GM23248 (cell line): ENCODE measurements around the gene CFAP99. TPM values are rescaled to one million over a fixed set of nuclear protein-coding genes. Genes with fewer than 3 reads are reported as not detected.

ENCODE experiments used
- DNase-seq: peaks from one replicate; pipeline ENCODE4 v3.0.0-alpha.2; 2015
- H2AFZ ChIP-seq: fragments of 200-600 bp; sonication (generic); 2 replicates; pipeline ENCODE4 v1.6.1; 2016; ENCODE audit warnings: antibody characterized with exemption
- H3F3A ChIP-seq: fragments of 200-600 bp; sonication (generic); 2 replicates; pipeline ENCODE4 v1.6.1; 2016; ENCODE audit warnings: mild to moderate bottlenecking, antibody characterized with exemption, mixed run types; ENCODE audit not compliant: insufficient read depth
- H3K27ac ChIP-seq: fragments of 200-600 bp; sonication (generic); 2 replicates; pipeline ENCODE4 v1.5.1; 2016; ENCODE audit warnings: mild to moderate bottlenecking
- H3K27me3 ChIP-seq: fragments of 200-600 bp; sonication (generic); replicated peaks from 2 replicates; pipeline ENCODE4 v1.6.1; 2016; ENCODE audit warnings: mild to moderate bottlenecking; ENCODE audit not compliant: insufficient read depth
- H3K36me3 ChIP-seq: fragments of 200-600 bp; sonication (generic); 2 replicates; pipeline ENCODE4 v1.6.1; 2016; ENCODE audit warnings: low read depth, mild to moderate bottlenecking
- H3K4me1 ChIP-seq: fragments of 200-600 bp; sonication (generic); 2 replicates; pipeline ENCODE4 v1.6.1; 2016; ENCODE audit warnings: mild to moderate bottlenecking; ENCODE audit not compliant: insufficient read depth
- H3K4me2 ChIP-seq: fragments of 200-600 bp; sonication (generic); one replicate; pipeline ENCODE4 v1.6.1; 2016; ENCODE audit warnings: mild to moderate bottlenecking; ENCODE audit not compliant: unreplicated experiment
- H3K4me3 ChIP-seq: fragments of 200-600 bp; sonication (generic); 2 replicates; pipeline ENCODE4 v1.5.1; 2016; ENCODE audit warnings: mild to moderate bottlenecking
- H3K79me2 ChIP-seq: fragments of 200-600 bp; sonication (generic); 2 replicates; pipeline ENCODE4 v1.6.1; 2016; ENCODE audit warnings: mild to moderate bottlenecking; ENCODE audit not compliant: insufficient read depth
- H3K9ac ChIP-seq: fragments of 200-600 bp; sonication (generic); 2 replicates; pipeline ENCODE4 v1.6.1; 2016; ENCODE audit warnings: mild to moderate bottlenecking
- H3K9me2 ChIP-seq: fragments of 200-600 bp; sonication (generic); 2 replicates; pipeline ENCODE4 v1.6.1; 2016; ENCODE audit warnings: mixed run types, mild to moderate bottlenecking, moderate library complexity; ENCODE audit not compliant: insufficient read depth
- H3K9me3 ChIP-seq: fragments of 200-600 bp; sonication (generic); one replicate; pipeline ENCODE4 v1.6.1; 2017; ENCODE audit warnings: low read depth
- H4K20me1 ChIP-seq: fragments of 200-600 bp; sonication (generic); 2 replicates; pipeline ENCODE4 v1.6.0; 2016; ENCODE audit not compliant: insufficient read depth
- EZH2 ChIP-seq: fragments of 200-600 bp; sonication (generic); IDR thresholded peaks from 2 replicates; pipeline ENCODE4 v1.6.1; 2018; ENCODE audit warnings: antibody characterized with exemption, mild to moderate bottlenecking; ENCODE audit not compliant: insufficient read depth, poor library complexity, severe bottlenecking
- EZH2phosphoT487 ChIP-seq: fragments of 200-600 bp; sonication (generic); IDR thresholded peaks from 2 replicates; pipeline ENCODE4 v1.6.1; 2018; ENCODE audit warnings: antibody characterized with exemption, moderate library complexity, mild to moderate bottlenecking, low read depth; ENCODE audit not compliant: insufficient read depth
- WGBS, 2 experiments: methylation state at CpG; one replicate each; pipeline ENCODE4 v1.1.6; 2015 to 2017; ENCODE audit warnings: low lambda C conversion rate in 2 of 2, low coverage in 1 of 2; ENCODE audit errors: missing lambda C conversion rate in 2 of 2; 5-methylcytosine and 5-hydroxymethylcytosine counted together
- in situ Hi-C: fragments of 300-500 bp; cut with MboI; formaldehyde crosslinking; loops from 2 replicates; pipeline ENCODE4 v1.15.0; 2020
- polyA plus RNA-seq: library from polyadenylated mRNA; unstranded; fragments of >200 nt; fragmentation: Nextera tagmentation; extraction: Ambion mirVana; gene quantifications from 2 replicates; pipeline ENCODE4 v1.2.1, GENCODE V29; 2016
- total RNA-seq: library from RNA; depleted of rRNA; stranded (reverse); fragments of >200 nt; shearing (Covaris generic); gene quantifications from 2 replicates; pipeline ENCODE4 v1.2.3, GENCODE V29; 2014

Gene CFAP99
- total and polyA plus RNA-seq, 2 experiments from 2014 or later: not detected

GRCh38 chr4:2387829-2388228 lies 30.9 kb upstream of the CFAP99 start:
- no peaks in the 10 kb centered on the region for H3F3A ChIP-seq
- WGBS, 2 experiments: 91 to 97% methylated on average over 11 to 12 of the region's 12 CpGs
- no peaks in the 10 kb centered on the region for H4K20me1 ChIP-seq
- in situ Hi-C loops: no loop called here
- no peak overlapping the region for H3K4me3 ChIP-seq
- no peak overlapping the region for H3K4me2 ChIP-seq
- no peak overlapping the region for H2AFZ ChIP-seq
- H3K9me2 ChIP-seq: no peaks in the 10 kb centered on the region
- no peak for DNase-seq
- no peaks in the 10 kb centered on the region for H3K36me3 ChIP-seq
- H3K27me3 ChIP-seq: no peaks in the 10 kb centered on the region
- H3K9ac ChIP-seq: no peak overlapping the region
- H3K9me3 ChIP-seq: no peaks in the 10 kb centered on the region
- H3K79me2 ChIP-seq: no peaks in the 10 kb centered on the region
- H3K4me1 ChIP-seq: 0 out of 2 replicates have a peak, but pooled peaks cover 4% of the 10 kb centered on the region
- no peak for TF ChIP-seq EZH2phosphoT487
- no peak for TF ChIP-seq EZH2
- H3K27ac ChIP-seq: no peak overlapping the region

DNA sequence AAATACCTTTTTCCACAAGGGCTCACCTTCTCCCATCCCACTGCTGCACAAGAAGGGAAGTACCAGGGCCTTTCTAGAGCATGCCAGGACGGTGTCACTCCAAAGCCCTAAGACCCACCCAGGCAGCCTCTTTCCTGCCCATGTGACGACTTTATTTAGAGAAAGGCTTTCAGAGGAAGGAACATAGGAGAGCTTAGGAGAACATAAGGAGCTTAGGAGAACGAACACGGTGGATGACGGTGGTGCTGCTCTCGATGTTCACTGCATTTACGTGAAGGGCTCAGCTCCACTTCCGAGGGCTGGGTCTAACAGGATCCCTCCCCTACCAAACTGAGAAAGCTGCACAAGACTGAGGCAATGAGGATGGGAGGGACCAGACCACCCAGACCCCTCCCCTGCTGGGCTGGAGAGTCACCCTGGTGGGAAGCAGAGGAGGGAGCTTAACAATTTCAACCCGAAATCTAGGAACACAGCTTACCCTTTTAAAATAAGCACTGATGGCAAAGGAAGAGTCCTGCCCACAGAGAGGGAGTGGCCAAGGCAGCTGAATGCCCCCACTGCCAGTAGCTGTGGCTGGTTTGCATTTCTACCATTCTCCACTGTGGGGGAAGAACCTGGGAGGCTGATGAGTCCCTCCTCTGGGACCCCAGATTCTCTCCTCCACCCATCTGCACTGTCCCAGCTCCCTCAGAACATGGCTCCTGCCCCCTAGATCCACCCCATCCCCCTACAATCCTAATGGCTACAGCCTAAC lies 30.1 kb upstream of the CFAP99 start:
- no peaks in the 10 kb centered on the region for H3K36me3 ChIP-seq
- no peak overlapping the region for H3K9ac ChIP-seq
- H3F3A ChIP-seq: no peaks in the 10 kb centered on the region
- WGBS, 2 experiments: 12 to 15% methylated on average over 9 of the region's 9 CpGs
- TF ChIP-seq EZH2 (no peak), EZH2phosphoT487 (no peak)
- H3K4me2 ChIP-seq: peak overlapping the region; percentile 22
- H3K9me2 ChIP-seq: no peaks in the 10 kb centered on the region
- H4K20me1 ChIP-seq: no peaks in the 10 kb centered on the region
- no peak overlapping the region for H3K4me3 ChIP-seq
- H3K9me3 ChIP-seq: no peaks in the 10 kb centered on the region
- in situ Hi-C loops: no loop called here
- no peaks in the 10 kb centered on the region for H3K79me2 ChIP-seq
- H3K27me3 ChIP-seq: no peaks in the 10 kb centered on the region
- no peak overlapping the region for H3K27ac ChIP-seq
- H3K4me1 ChIP-seq: 0 out of 2 replicates have a peak, but pooled peaks cover 4% of the 10 kb centered on the region
- H2AFZ ChIP-seq: 0 out of 2 replicates have a peak overlapping the region, but pooled peaks have one; percentile 26
- peak; percentile 62 for DNase-seq

DNA sequence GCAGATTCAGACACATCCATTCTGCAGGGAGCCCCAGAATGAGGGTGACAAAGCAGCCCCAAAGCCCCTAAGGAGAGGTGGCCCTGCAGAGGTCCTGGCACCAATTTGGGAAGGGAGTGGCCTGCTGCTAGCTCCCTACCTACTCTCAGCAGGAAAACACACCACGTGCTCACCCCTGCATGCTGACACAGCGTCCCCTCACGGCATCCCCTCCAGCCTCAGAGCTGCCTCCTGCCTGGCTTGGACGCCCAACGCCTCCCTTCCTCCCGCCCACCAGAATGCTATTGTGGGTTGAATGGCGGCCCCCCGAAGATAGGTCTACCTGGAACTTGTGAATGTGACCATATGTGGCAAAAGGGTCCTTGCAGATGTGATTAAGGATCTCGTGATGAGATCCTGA lies 29.1 kb upstream of the CFAP99 start:
- WGBS, 2 experiments: 95 to 98% methylated on average over 9 of the region's 9 CpGs
- H3K9me3 ChIP-seq: no peaks in the 10 kb centered on the region
- in situ Hi-C loops: no loop called here

GRCh38 chr4:2390146-2390545 lies 28.6 kb upstream of the CFAP99 start:
- Histone ChIP-seq H3K9me3 (no peaks in the 10 kb centered on the region), H3K4me1 (peaks cover 9% of the 10 kb centered on the region; the same call in 1 of the 2 replicates), H3K36me3 (no peaks in the 10 kb centered on the region), H3K9ac (no peak overlapping the region), H3K79me2 (no peaks in the 10 kb centered on the region), H2AFZ (no peak overlapping the region), H3K9me2 (no peaks in the 10 kb centered on the region), H3K27ac (no peak overlapping the region), H3K4me2 (no peak overlapping the region), H3F3A (no peaks in the 10 kb centered on the region), H4K20me1 (no peaks in the 10 kb centered on the region), H3K27me3 (no peaks in the 10 kb centered on the region), H3K4me3 (no peak overlapping the region)
- in situ Hi-C loops: no loop called here
- no peak for DNase-seq
- TF ChIP-seq EZH2 (no peak), EZH2phosphoT487 (no peak)
- WGBS, 2 experiments: 82 to 87% methylated on average over 9 of the region's 9 CpGs

More for the DNA sequence above, 29.1 kb upstream of the CFAP99 start:
- Histone ChIP-seq H3K9me2 (no peaks in the 10 kb centered on the region), H4K20me1 (no peaks in the 10 kb centered on the region), H3K79me2 (no peaks in the 10 kb centered on the region), H3K9ac (no peak overlapping the region), H2AFZ (no peak overlapping the region), H3K4me1 (0 out of 2 replicates have a peak, but pooled peaks cover 4% of the 10 kb centered on the region), H3K4me2 (no peak overlapping the region), H3K27me3 (no peaks in the 10 kb centered on the region), H3F3A (no peaks in the 10 kb centered on the region), H3K4me3 (no peak overlapping the region), H3K36me3 (no peaks in the 10 kb centered on the region), H3K27ac (no peak overlapping the region)
- no peak for DNase-seq
- TF ChIP-seq EZH2: no peak
- no peak for TF ChIP-seq EZH2phosphoT487
